Right lung (tissue), 5 donors: ENCODE measurements around the gene LSM2. TPM values are rescaled to one million over a fixed set of nuclear protein-coding genes. Genes with fewer than 3 reads are reported as not detected.

Experiments
- DNase-seq, 2 donors: peaks; one replicate each; pipeline ENCODE4 v3.0.0-alpha.2; 2013
- polyA plus RNA-seq, 5 donors: library from polyadenylated mRNA; unstranded; fragments of 120-200 nt; gene quantifications; one replicate each; pipeline versions ENCODE4 v1.2.1 to v1.2.3, GENCODE V29; 2013; ENCODE audit warnings: inconsistent platforms in 1 of 5, low replicate concordance in 1 of 5; ENCODE audit not compliant: insufficient read length in 5 of 5, insufficient read depth in 1 of 5

The LSM2 gene
- polyA plus RNA-seq, 5 donors: 78.9 to 89.9 (median 81.8) TPM

GRCh38 chr6:31761343-31761742 lies 45.4 kb downstream of the LSM2 start:
- DNase-seq: no peak

- no peak for DNase-seq
Measured at GRCh38 chr6:31760790-31761189, 46.0 kb downstream of the LSM2 start.

GRCh38 chr6:31758281-31758680 lies 48.5 kb downstream of the LSM2 start:
- no peak for DNase-seq

GRCh38 chr6:31752739-31753319 lies 53.9 kb downstream of the LSM2 start:
- DNase-seq: no peak

- DNase-seq: no peak
Measured at GRCh38 chr6:31750411-31751022, 56.2 kb downstream of the LSM2 start.

- no peak for DNase-seq
Measured at GRCh38 chr6:31749301-31750036, 57.3 kb downstream of the LSM2 start.

Other genes with a start within 250 kb of the LSM2 start
- gene LTA, start 234.7 kb downstream of the LSM2 start, polyA plus RNA-seq: under 1 TPM; 0.16 to 0.52 (median 0.35) TPM
- gene TNF, start 231.4 kb downstream of the LSM2 start, polyA plus RNA-seq: under 1 TPM in 4 of 5 donors, not detected in 1; 0.21 to 0.48 (median 0.23) TPM
- 1 to 10 TPM; 2.4 to 4.7 (median 2.5) TPM for gene LTB, start 224.5 kb downstream of the LSM2 start, polyA plus RNA-seq
- gene LST1, start 220.7 kb downstream of the LSM2 start, polyA plus RNA-seq: 1 to 10 TPM; 5.4 to 9.2 (median 6.6) TPM
- gene NCR3, start 214.0 kb downstream of the LSM2 start, polyA plus RNA-seq: under 1 TPM in 4 of 5 donors, not detected in 1; 0.21 to 0.73 (median 0.39) TPM
- 10 to 100 TPM; 18.6 to 25.9 (median 21.7) TPM for gene AIF1, start 191.7 kb downstream of the LSM2 start, polyA plus RNA-seq
- gene PRRC2A, start 186.3 kb downstream of the LSM2 start, polyA plus RNA-seq: 100 to 1,000 TPM; 128 to 193 (median 141) TPM
- 100 to 1,000 TPM; 171 to 262 (median 214) TPM for gene BAG6, start 154.3 kb downstream of the LSM2 start, polyA plus RNA-seq
- gene APOM, start 151.1 kb downstream of the LSM2 start, polyA plus RNA-seq: 10 to 100 TPM in 1 of 5 donors, 1 to 10 TPM in 4; 4.5 to 12.0 (median 6.3) TPM
- gene C6orf47, start 146.2 kb downstream of the LSM2 start, polyA plus RNA-seq: 10 to 100 TPM; 15.3 to 19.6 (median 16.6) TPM
- gene GPANK1, start 142.0 kb downstream of the LSM2 start, polyA plus RNA-seq: 10 to 100 TPM; 17.9 to 23.6 (median 21.5) TPM
- gene CSNK2B, start 140.9 kb downstream of the LSM2 start, polyA plus RNA-seq: 100 to 1,000 TPM; 172 to 193 (median 189) TPM
- 10 to 100 TPM; 24.1 to 40.6 (median 31.2) TPM for gene LY6G5B, start 137.0 kb downstream of the LSM2 start, polyA plus RNA-seq
- gene LY6G5C, start 125.9 kb downstream of the LSM2 start, polyA plus RNA-seq: 1 to 10 TPM; 2.7 to 5.0 (median 4.4) TPM
- 10 to 100 TPM; 48.7 to 64.2 (median 59.9) TPM for gene ABHD16A, start 103.6 kb downstream of the LSM2 start, polyA plus RNA-seq
- 1 to 10 TPM in 3 of 5 donors, under 1 TPM in 1, not detected in 1; 0.88 to 1.5 (median 1.2) TPM for gene LY6G6F, start 100.1 kb downstream of the LSM2 start, polyA plus RNA-seq
- under 1 TPM in 3 of 5 donors, not detected in 2; 0.48 to 0.88 (median 0.80) TPM for gene LY6G6D, start 91.6 kb downstream of the LSM2 start, polyA plus RNA-seq
- under 1 TPM; 0.39 to 0.93 (median 0.65) TPM for gene LY6G6C, start 85.2 kb downstream of the LSM2 start, polyA plus RNA-seq
- 1 to 10 TPM; 2.4 to 3.8 (median 3.0) TPM for gene MPIG6B, start 83.6 kb downstream of the LSM2 start, polyA plus RNA-seq
- 100 to 1,000 TPM; 137 to 213 (median 159) TPM for gene DDAH2, start 77.7 kb downstream of the LSM2 start, polyA plus RNA-seq
- gene CLIC1, start 70.4 kb downstream of the LSM2 start, polyA plus RNA-seq: 100 to 1,000 TPM; 265 to 287 (median 272) TPM
- 10 to 100 TPM; 27.3 to 45.6 (median 29.6) TPM for gene MSH5, start 67.0 kb downstream of the LSM2 start, polyA plus RNA-seq
- gene SAPCD1, start 44.3 kb downstream of the LSM2 start, polyA plus RNA-seq: 10 to 100 TPM in 1 of 5 donors, 1 to 10 TPM in 4; 6.6 to 12.2 (median 8.2) TPM
- gene VWA7, start 29.6 kb downstream of the LSM2 start, polyA plus RNA-seq: 1 to 10 TPM; 1.6 to 3.7 (median 2.0) TPM
- gene VARS1, start 11.2 kb downstream of the LSM2 start, polyA plus RNA-seq: 10 to 100 TPM; 32.5 to 52.1 (median 38.9) TPM
- 1 to 10 TPM; 2.9 to 4.6 (median 3.5) TPM for gene HSPA1L, start 8.3 kb upstream of the LSM2 start, polyA plus RNA-seq
- 100 to 1,000 TPM in 2 of 5 donors, 10 to 100 TPM in 3; 56.8 to 137 (median 68.3) TPM for gene HSPA1A, start 8.6 kb upstream of the LSM2 start, polyA plus RNA-seq
- 100 to 1,000 TPM in 2 of 5 donors, 10 to 100 TPM in 3; 63.8 to 137 (median 79.9) TPM for gene HSPA1B, start 20.8 kb upstream of the LSM2 start, polyA plus RNA-seq
- gene NEU1, start 55.9 kb upstream of the LSM2 start, polyA plus RNA-seq: 10 to 100 TPM; 22.3 to 31.1 (median 29.1) TPM
- gene SLC44A4, start 72.0 kb upstream of the LSM2 start, polyA plus RNA-seq: 10 to 100 TPM; 10.2 to 24.4 (median 19.1) TPM
- 10 to 100 TPM; 59.7 to 83.8 (median 74.1) TPM for gene EHMT2, start 90.7 kb upstream of the LSM2 start, polyA plus RNA-seq
- gene ZBTB12, start 95.1 kb upstream of the LSM2 start, polyA plus RNA-seq: 10 to 100 TPM; 17.0 to 24.5 (median 21.3) TPM
- gene C2, start 120.8 kb upstream of the LSM2 start, polyA plus RNA-seq: 1 to 10 TPM; 3.6 to 7.4 (median 6.0) TPM
- gene CFB, start 139.1 kb upstream of the LSM2 start, polyA plus RNA-seq: 1 to 10 TPM; 2.1 to 8.6 (median 4.3) TPM
- 10 to 100 TPM; 76.5 to 93.4 (median 81.9) TPM for gene NELFE, start 152.0 kb upstream of the LSM2 start, polyA plus RNA-seq
- gene SKIC2, start 152.2 kb upstream of the LSM2 start, polyA plus RNA-seq: 10 to 100 TPM; 32.1 to 43.2 (median 41.7) TPM
- gene DXO, start 165.2 kb upstream of the LSM2 start, polyA plus RNA-seq: 10 to 100 TPM; 22.7 to 31.8 (median 27.5) TPM
- 10 to 100 TPM in 1 of 5 donors, 1 to 10 TPM in 4; 4.6 to 17.8 (median 7.6) TPM for gene C4A, start 175.1 kb upstream of the LSM2 start, polyA plus RNA-seq
- gene C4B, start 207.8 kb upstream of the LSM2 start, polyA plus RNA-seq: 10 to 100 TPM in 2 of 5 donors, 1 to 10 TPM in 3; 6.0 to 20.5 (median 8.7) TPM
- 1 to 10 TPM in 1 of 5 donors, under 1 TPM in 4; 0.26 to 1.2 (median 0.87) TPM for gene CYP21A2, start 231.4 kb upstream of the LSM2 start, polyA plus RNA-seq